GM18907 (cell line): ENCODE data around the gene SKA2.
"Not testable (repeated sequence)": the region's sequence is repeated elsewhere in the genome, so short reads cannot be mapped to it uniquely, and the experiment has no call there.

Experiments
- ATAC-seq: cut with Tn5 transposase; IDR thresholded peaks from one replicate; pipeline ENCODE4 v1.9.1; 2021; ENCODE audit warnings: mild to moderate bottlenecking, moderate library complexity; ENCODE audit not compliant: unreplicated experiment

SKA2 gene

GRCh38 chr17:59105852-59106462 is 49.0 kb downstream of the SKA2 start:
- peak; percentile 38 for ATAC-seq

GRCh38 chr17:59101178-59101577 is 53.8 kb downstream of the SKA2 start:
- no peak for ATAC-seq

GRCh38 chr17:59097876-59098275 is 57.1 kb downstream of the SKA2 start:
- ATAC-seq, result no peak

GRCh38 chr17:59094861-59095530 is 60.0 kb downstream of the SKA2 start:
- no peak for ATAC-seq

- ATAC-seq, result no peak
Measured at GRCh38 chr17:59093702-59094231, 61.2 kb downstream of the SKA2 start.

GRCh38 chr17:59093145-59093701 is 61.8 kb downstream of the SKA2 start:
- ATAC-seq, result no peak

- not testable (repeated sequence) for ATAC-seq
Measured at GRCh38 chr17:59090593-59090992, 64.4 kb downstream of the SKA2 start.

- ATAC-seq, result no peak
Measured at GRCh38 chr17:59084154-59084553, 70.8 kb downstream of the SKA2 start.

GRCh38 chr17:59074494-59074893 is 80.5 kb downstream of the SKA2 start:
- no peak for ATAC-seq

GRCh38 chr17:59073972-59074371 is 81.0 kb downstream of the SKA2 start:
- ATAC-seq, result no peak

GRCh38 chr17:59069856-59070255 is 85.1 kb downstream of the SKA2 start:
- no peak for ATAC-seq

- no peak for ATAC-seq
Measured at GRCh38 chr17:59067756-59068155, 87.2 kb downstream of the SKA2 start.

GRCh38 chr17:59067340-59067739 is 87.6 kb downstream of the SKA2 start:
- no peak for ATAC-seq

GRCh38 chr17:59062509-59062908 is 92.5 kb downstream of the SKA2 start:
- ATAC-seq, result no peak
